ENCODE results near the gene CST5. TPM values are rescaled to one million over a fixed set of nuclear protein-coding genes. Genes with fewer than 3 reads are reported as not detected.

CST5 gene
- total RNA-seq, 1 experiment from 2014 or later: not detected

DNA sequence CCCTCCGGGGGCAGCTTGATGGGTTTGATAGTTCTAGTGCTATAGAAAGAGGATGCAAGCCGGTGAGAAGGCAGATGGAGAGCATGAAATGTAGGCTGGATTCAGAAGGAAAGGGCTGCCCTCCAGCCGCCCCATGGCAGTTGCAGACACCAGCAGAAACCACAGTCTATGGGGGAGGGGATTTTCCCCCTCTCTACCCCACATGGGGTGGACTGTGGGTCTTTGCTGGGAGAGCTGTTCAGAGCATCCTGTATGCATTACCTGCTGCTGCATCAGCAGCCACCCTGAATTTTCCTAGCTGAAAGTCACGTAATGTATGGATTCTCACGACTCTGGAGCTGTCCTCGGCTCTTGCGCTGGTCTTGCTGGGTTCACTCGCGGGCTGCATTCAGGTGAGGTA, 48.8 kb upstream of the CST5 start:
- DNase-seq (ENCODE audit: low read depth, low spot score): no peak
- POLR2A ChIA-PET: no interaction called here
- RAD21 ChIA-PET (ENCODE audit: low non-redundant PET in 1 of 2, low total read pairs in 2 of 2, uncharacterized antibody in 2 of 2, unreplicated experiment in 2 of 2): no interaction called here
- TF ChIP-seq CBX3 (IDR thresholded peaks at IDR 0.05; ENCODE audit: low read depth) (no peak), SP1 (IDR thresholded peaks at IDR 0.05; ENCODE audit: low read depth) (no peak), FOSL1 (IDR thresholded peaks at IDR 0.05; ENCODE audit: low read depth) (no peak), CEBPB (IDR thresholded peaks at IDR 0.05; ENCODE audit: low read depth) (no peak), SRF (IDR thresholded peaks at IDR 0.05; ENCODE audit: low read depth) (no peak), ZFX (IDR thresholded peaks at IDR 0.05) (no peak), RAD21 (IDR thresholded peaks at IDR 0.05; ENCODE audit: low read depth) (no peak), EGR1 (IDR thresholded peaks at IDR 0.05; ENCODE audit: low read depth) (no peak), ZNF274 (IDR thresholded peaks at IDR 0.05; ENCODE audit: low read depth, low read length) (no peak), SIN3A (IDR thresholded peaks at IDR 0.05; ENCODE audit: low read depth) (no peak), POLR2A (IDR thresholded peaks at IDR 0.05; ENCODE audit: borderline replicate concordance, extremely low read depth, insufficient read depth, insufficient read length) (no peak), EZH2 (IDR thresholded peaks at IDR 0.05) (no peak)
- TF ChIP-seq, protein P1, sequence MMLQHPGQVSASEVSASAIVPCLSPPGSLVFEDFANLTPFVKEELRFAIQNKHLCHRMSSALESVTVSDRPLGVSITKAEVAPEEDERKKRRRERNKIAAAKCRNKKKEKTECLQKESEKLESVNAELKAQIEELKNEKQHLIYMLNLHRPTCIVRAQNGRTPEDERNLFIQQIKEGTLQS (IDR thresholded peaks at IDR 0.05): no peak
- TF ChIP-seq, protein P2, sequence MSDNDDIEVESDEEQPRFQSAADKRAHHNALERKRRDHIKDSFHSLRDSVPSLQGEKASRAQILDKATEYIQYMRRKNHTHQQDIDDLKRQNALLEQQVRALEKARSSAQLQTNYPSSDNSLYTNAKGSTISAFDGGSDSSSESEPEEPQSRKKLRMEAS (IDR thresholded peaks at IDR 0.05): no peak
- Histone ChIP-seq H3K9me2 (ENCODE audit: insufficient read depth) (no peaks in the 10 kb centered on the region), H3K9me3 (ENCODE audit: control insufficient read depth in 1 of 2, insufficient read depth in 1 of 2, low read depth in 1 of 2, low read length in 2 of 2) (no peaks in the 10 kb centered on the region), H3K4me3 (replicated peaks in 1 of 2; ENCODE audit: low read depth in 1 of 2, low read length in 2 of 2) (no peak overlapping the region), H3K27ac (ENCODE audit: low read depth, low read length) (no peak overlapping the region), H3K4me1 (ENCODE audit: control insufficient read depth in 1 of 2, insufficient read depth in 2 of 2, low read length in 2 of 2) (no peaks in the 10 kb centered on the region), H3K9ac (ENCODE audit: low read length) (no peak overlapping the region), H2AFZ (ENCODE audit: low read depth, low read length, poor library complexity, severe bottlenecking) (no peak overlapping the region), H4K20me1 (ENCODE audit: insufficient read depth) (no peaks in the 10 kb centered on the region), H3K36me3 (ENCODE audit: control insufficient read depth in 1 of 2, insufficient read depth in 2 of 2, low read length in 2 of 2) (no peaks in the 10 kb centered on the region), H3K27me3 (ENCODE audit: insufficient read depth, low read length) (0 out of 2 replicates have a peak, but pooled peaks cover 3% of the 10 kb centered on the region), H3K4me2 (ENCODE audit: low read length) (no peak overlapping the region), H3K79me2 (ENCODE audit: insufficient read depth, low read length) (no peaks in the 10 kb centered on the region)
- BruUV-seq (replicated peaks): no TSS peak
- intact Hi-C loops (cut with micrococcal nuclease): no loop called here
- CTCF ChIA-PET: no interaction called here
- ATAC-seq: no peak

All from HCT116 (cell line).